Esophagus muscularis mucosa (tissue), 3 donors: ENCODE results near the gene MAD2L1BP.

Experiments used
- CTCF ChIP-seq, 3 experiments: fragments of 200-600 bp in 2 of 3; fragments of 450-650 bp in 1 of 3; sonication (generic) in 2 of 3; IDR thresholded peaks; one replicate each; pipeline ENCODE4 v1.5.1; 2017 to 2019; ENCODE audit warnings: antibody characterized with exemption in 3 of 3, mild to moderate bottlenecking in 2 of 3, moderate library complexity in 1 of 3
- POLR2AphosphoS5 ChIP-seq, 2 donors: sonication (generic); formaldehyde crosslinking; IDR thresholded peaks; one replicate each; pipeline ENCODE4 v1.6.1; 2017; ENCODE audit warnings: antibody characterized with exemption in 2 of 2

DNA sequence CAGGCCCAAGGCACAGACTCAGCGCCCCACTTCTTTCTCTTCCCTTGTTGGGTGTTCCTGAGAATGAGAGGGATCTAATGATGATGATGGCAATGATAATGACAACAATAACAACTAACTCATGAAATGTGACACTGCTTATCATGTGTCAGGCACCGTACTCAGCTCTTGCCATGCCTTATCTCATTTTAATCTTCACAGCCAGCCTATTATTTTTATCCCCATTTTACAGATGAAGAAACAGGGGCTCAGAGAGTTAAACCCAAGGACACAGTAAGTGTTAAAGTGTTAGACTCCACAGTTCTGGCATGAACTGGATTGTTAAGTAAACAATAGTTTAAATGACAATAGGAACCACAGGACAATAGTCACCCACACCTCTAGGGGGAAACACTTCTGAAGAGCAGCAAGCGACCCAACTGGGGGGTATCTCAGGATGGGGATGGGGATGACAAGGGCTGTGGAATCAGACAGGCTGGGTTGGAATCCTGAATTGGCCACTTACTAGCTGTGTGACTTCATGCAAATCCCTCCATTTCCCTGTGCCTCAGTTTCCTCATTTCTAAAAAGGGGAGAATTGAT, 21.7 kb downstream of the MAD2L1BP start:
- TF ChIP-seq CTCF (IDR thresholded peaks at IDR 0.05): no peak
- TF ChIP-seq POLR2AphosphoS5 (IDR thresholded peaks at IDR 0.05): no peak
